T-helper 1 cell treated with Interleukin-12 subunit alpha and Interleukin-12 subunit beta and Interleukin-4 antibody, amounts not matched to agents 30 ng/mL and 1 ng/mL, for 36 hours (primary cell): ENCODE data around the gene SLC23A1. TPM values are rescaled to one million over a fixed set of nuclear protein-coding genes. Genes with fewer than 3 reads are reported as not detected.

ENCODE experiments used
- intact Hi-C: fragments of 100-400 bp; cut with micrococcal nuclease; formaldehyde crosslinking; loops from one replicate; pipeline ENCODE4 v1.15.1; 2024
- total RNA-seq: library from RNA; stranded (reverse); gene quantifications from 2 replicates; pipeline ENCODE4 v1.2.3, GENCODE V29; 2022

The SLC23A1 gene
- total RNA-seq, 1 donor from 2014 or later, result 5.9 TPM

DNA sequence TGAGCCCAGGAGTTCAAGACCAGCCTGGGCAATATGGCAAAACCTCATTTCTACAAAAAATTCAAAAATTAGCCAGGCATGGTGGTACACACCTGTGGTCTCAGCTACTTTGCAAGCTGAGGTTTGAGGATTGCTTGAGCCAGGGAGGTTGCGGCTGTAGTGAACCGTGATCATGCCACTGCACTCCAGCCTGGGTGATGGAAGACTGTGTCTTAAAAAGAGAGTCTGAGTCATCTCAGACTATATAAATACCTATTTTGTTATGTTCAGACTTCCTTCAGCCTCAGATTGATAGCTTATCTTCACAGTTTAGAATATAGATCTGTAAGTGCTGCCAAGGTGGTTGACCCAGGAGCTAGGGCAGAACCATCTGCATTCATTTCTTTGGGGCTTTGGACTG, 43.0 kb downstream of the SLC23A1 start:
- intact Hi-C loops, result loop anchor here (2.0 to 10.0 kb wide), 3 partner anchors 797 to 1222 kb away; partner anchors contain the start of genes APBB3, CDC25C, ETF1 and FAM53C

DNA sequence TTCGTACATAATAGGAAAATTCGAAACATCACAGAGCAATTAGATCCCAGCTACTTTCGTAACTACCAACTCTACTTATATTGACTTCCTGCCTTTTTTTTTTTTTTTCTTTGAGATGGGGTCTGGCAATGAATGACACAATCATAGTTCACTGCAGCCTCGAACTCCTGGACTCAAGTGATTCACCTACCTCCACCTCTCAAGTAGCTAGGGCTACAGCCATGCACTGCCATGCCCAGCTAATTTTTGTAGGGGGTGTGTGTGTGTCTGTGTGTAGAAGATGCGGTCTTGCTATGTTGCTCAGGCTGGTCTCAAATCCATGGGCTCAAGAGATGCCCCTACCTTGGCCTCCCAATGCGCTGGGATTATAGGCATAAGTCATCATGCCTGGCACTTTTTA, 47.3 kb downstream of the SLC23A1 start:
- intact Hi-C loops, result no loop called here

Other genes with a start within 250 kb of the SLC23A1 start
- gene SIL1, start 184.9 kb downstream of the SLC23A1 start, total RNA-seq, result 23.9 and 25.8 TPM in 2 replicates
- gene MATR3, start 89.6 kb downstream of the SLC23A1 start, total RNA-seq, result 229 and 245 TPM in 2 replicates
- 94.8 and 95.3 TPM in 2 replicates for gene PAIP2, start 41.4 kb downstream of the SLC23A1 start, total RNA-seq
- gene MZB1, start 6.6 kb upstream of the SLC23A1 start, total RNA-seq, result 83.6 and 83.7 TPM in 2 replicates
- gene PROB1, start 11.8 kb upstream of the SLC23A1 start, total RNA-seq, result 5.2 TPM in 2 replicates
- 4.4 and 6.4 TPM in 2 replicates for gene SPATA24, start 20.8 kb upstream of the SLC23A1 start, total RNA-seq
- 13.4 and 19.1 TPM in 2 replicates for gene DNAJC18, start 56.2 kb upstream of the SLC23A1 start, total RNA-seq
- 0.61 and 0.76 TPM in 2 replicates for gene ECSCR, start 79.4 kb upstream of the SLC23A1 start, total RNA-seq
- gene SMIM33, start 87.7 kb upstream of the SLC23A1 start, total RNA-seq, result 0.54 and 0.68 TPM in 2 replicates
- 269 and 271 TPM in 2 replicates for gene STING1, start 99.5 kb upstream of the SLC23A1 start, total RNA-seq
- 221 and 229 TPM in 2 replicates for gene UBE2D2, start 178.0 kb upstream of the SLC23A1 start, total RNA-seq